Measurements from ENCODE around the gene LRCOL1.

- TF ChIP-seq CTCF (IDR thresholded peaks at IDR 0.05) (no peak), POLR2A (IDR thresholded peaks at IDR 0.05) (no peak)
Observed at GRCh38 chr12:132570635-132571034, 39.7 kb downstream of the LRCOL1 start.
